NCI-H146 treated with DMSO at 0.1 percent for 48 hours (cell line): Measurements from ENCODE around the gene HCFC1.
A peak's percentile ranks its signal among the peaks of the same experiment; 100 is the strongest.

Experiments
- DNase-seq: peaks from one replicate; lab custom pipeline; 2025; ENCODE audit not compliant: unreplicated experiment; lab: John Stamatoyannopoulos, UW

HCFC1 gene

DNA sequence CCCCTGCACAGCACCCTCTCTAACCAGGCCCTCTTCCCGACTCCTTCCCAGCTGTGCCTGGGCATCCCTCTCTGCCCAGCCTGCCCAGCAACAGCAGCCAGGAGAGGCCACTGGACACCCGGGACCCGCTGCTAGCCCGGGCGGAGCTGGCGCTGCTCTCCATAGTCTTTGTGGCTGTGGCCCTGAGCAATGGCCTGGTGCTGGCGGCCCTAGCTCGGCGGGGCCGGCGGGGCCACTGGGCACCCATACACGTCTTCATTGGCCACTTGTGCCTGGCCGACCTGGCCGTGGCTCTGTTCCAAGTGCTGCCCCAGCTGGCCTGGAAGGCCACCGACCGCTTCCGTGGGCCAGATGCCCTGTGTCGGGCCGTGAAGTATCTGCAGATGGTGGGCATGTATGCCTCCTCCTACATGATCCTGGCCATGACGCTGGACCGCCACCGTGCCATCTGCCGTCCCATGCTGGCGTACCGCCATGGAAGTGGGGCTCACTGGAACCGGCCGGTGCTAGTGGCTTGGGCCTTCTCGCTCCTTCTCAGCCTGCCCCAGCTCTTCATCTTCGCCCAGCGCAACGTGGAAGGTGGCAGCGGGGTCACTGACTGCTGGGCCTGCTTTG is 66.0 kb downstream of the HCFC1 start:
- DNase-seq: no peak

GRCh38 chrX:153903991-153904957 is 67.3 kb downstream of the HCFC1 start, which contains the start of gene AVPR2:
Gene AVPR2, plus strand, starts transcription at chrX:153904673. Its CDS starts 473 bp downstream, at chrX:153905146.
- no peak for DNase-seq

GRCh38 chrX:153903238-153903980 is 68.2 kb downstream of the HCFC1 start:
- no peak for DNase-seq

DNA sequence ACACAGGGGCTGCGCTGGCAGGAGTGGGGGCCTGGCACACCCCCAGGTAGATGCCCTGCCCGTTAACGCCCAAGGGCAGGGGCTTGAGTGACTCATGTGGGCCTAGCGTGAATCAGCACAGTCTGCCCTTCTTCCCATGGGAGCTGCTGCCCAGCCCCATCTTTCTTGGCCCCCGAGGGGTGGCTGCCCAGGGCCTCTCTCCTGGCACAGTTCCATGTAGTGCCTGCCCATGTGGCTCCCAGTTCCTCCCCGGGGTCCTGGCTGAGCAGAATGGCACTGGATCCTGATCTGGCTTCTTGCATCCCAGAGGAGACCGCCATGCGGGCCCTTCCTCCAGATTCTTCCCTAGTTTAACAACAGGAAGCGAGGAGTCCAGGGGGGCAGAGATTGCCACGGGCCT is 69.2 kb downstream of the HCFC1 start:
- no peak for DNase-seq

GRCh38 chrX:153901753-153902140 is 69.9 kb downstream of the HCFC1 start:
- no peak for DNase-seq

DNA sequence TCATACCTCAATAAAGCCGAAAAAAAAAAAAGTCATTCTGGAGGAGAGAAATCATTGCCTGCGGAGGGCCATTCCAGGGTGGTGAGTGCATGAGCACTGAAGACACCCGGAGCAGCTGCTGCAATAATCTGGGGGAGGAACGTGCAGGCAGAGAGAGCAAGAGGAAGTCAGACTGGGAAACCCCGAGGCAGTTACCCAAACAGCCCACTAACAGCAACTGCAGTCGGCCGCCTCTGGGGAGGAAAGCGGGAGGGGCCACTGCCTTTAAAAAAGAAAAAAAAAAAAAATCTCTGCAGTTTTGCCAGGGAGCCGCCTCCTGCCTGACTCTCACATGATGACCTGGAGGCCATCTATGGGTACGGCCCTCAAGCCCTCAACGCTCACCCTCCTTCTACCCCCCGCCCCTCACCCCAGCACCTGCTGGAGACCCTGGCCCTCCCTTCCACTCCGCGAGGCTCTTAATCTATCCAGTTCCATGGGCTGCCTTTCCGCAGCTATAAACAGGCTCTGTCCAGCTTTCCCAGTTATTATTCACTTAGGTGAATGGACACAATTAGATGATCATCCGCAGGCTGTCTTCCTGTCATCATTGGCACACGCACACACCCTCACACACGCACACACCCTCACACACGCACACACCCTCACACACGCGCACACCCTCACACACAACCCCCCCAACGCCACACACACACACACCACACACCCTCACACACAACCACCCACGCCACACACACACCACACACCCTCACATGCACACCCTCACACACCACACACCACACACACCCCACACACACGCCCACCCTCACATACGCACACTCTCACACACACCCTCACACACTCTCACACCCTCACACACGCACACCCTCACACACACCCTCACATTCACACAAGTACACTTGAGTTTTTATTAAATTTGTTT is 70.5 kb downstream of the HCFC1 start:
- DNase-seq: peak; percentile 54

GRCh38 chrX:153897899-153898298 is 73.7 kb downstream of the HCFC1 start:
- DNase-seq: no peak
